ENCODE data around the gene ALPI. TPM values are rescaled to one million over a fixed set of nuclear protein-coding genes. Genes with fewer than 3 reads are reported as not detected.
"Not testable (repeated sequence)": the region's sequence is repeated elsewhere in the genome, so short reads cannot be mapped to it uniquely, and the experiment has no call there.

Gene ALPI
- total RNA-seq, 1 donor from 2014 or later: not detected

GRCh38 chr2:232420073-232420454 is 35.9 kb upstream of the ALPI start:
- no peak for DNase-seq (ENCODE audit: low spot score)
- intact Hi-C loops (cut with DNase I): no loop called here

GRCh38 chr2:232420463-232421188 is 35.3 kb upstream of the ALPI start:
- intact Hi-C loops (cut with DNase I): no loop called here
- peak; percentile 14 for DNase-seq (ENCODE audit: low spot score)

- DNase-seq (ENCODE audit: low spot score): peak; percentile 54
Measured at GRCh38 chr2:232421189-232421785, 34.7 kb upstream of the ALPI start.

GRCh38 chr2:232422051-232422450 is 33.9 kb upstream of the ALPI start:
- DNase-seq (ENCODE audit: low spot score): peak; percentile 35
- intact Hi-C loops (cut with DNase I): no loop called here

More at GRCh38 chr2:232421189-232421785, 34.7 kb upstream of the ALPI start:
- intact Hi-C loops (cut with DNase I): no loop called here

- DNase-seq (ENCODE audit: low spot score); intact Hi-C loops (cut with DNase I): not testable (repeated sequence)
Measured at GRCh38 chr2:232422996-232423395, 33.0 kb upstream of the ALPI start.

GRCh38 chr2:232423407-232423806 is 32.5 kb upstream of the ALPI start:
- DNase-seq (ENCODE audit: low spot score); intact Hi-C loops (cut with DNase I): not testable (repeated sequence)

- intact Hi-C loops (cut with DNase I): no loop called here
- no peak for DNase-seq (ENCODE audit: low spot score)
Measured at GRCh38 chr2:232431705-232432590, 24.0 kb upstream of the ALPI start.

- intact Hi-C loops (cut with DNase I): no loop called here
Measured at GRCh38 chr2:232432598-232433184, 23.3 kb upstream of the ALPI start.

GRCh38 chr2:232433622-232434021 is 22.3 kb upstream of the ALPI start:
- intact Hi-C loops (cut with DNase I); DNase-seq (ENCODE audit: low spot score): not testable (repeated sequence)

More at GRCh38 chr2:232432598-232433184, 23.3 kb upstream of the ALPI start:
- DNase-seq (ENCODE audit: low spot score): no peak

GRCh38 chr2:232434091-232434490 is 21.9 kb upstream of the ALPI start:
- intact Hi-C loops (cut with DNase I): no loop called here
- DNase-seq (ENCODE audit: low spot score): no peak

GRCh38 chr2:232434563-232435374 is 21.2 kb upstream of the ALPI start:
- intact Hi-C loops (cut with DNase I): no loop called here
- DNase-seq (ENCODE audit: low spot score): no peak

- DNase-seq (ENCODE audit: low spot score): no peak
- intact Hi-C loops (cut with DNase I): no loop called here
Measured at GRCh38 chr2:232435375-232435648, 20.6 kb upstream of the ALPI start.

GRCh38 chr2:232435805-232436204 is 20.1 kb upstream of the ALPI start:
- DNase-seq (ENCODE audit: low spot score): peak; percentile 47
- intact Hi-C loops (cut with DNase I): no loop called here

- intact Hi-C loops (cut with DNase I): no loop called here
- DNase-seq (ENCODE audit: low spot score): peak; percentile 29
Measured at GRCh38 chr2:232436381-232437194, 19.4 kb upstream of the ALPI start.

GRCh38 chr2:232437195-232437571 is 18.8 kb upstream of the ALPI start:
- intact Hi-C loops (cut with DNase I): no loop called here
- DNase-seq (ENCODE audit: low spot score): peak; percentile 67

- DNase-seq (ENCODE audit: low spot score): peak; percentile 58
- intact Hi-C loops (cut with DNase I): no loop called here
Measured at GRCh38 chr2:232438091-232438490, 17.9 kb upstream of the ALPI start.

- peak; percentile 64 for DNase-seq (ENCODE audit: low spot score)
- intact Hi-C loops (cut with DNase I): no loop called here
Measured at GRCh38 chr2:232438951-232439757, 16.8 kb upstream of the ALPI start.

GRCh38 chr2:232439758-232440135 is 16.2 kb upstream of the ALPI start:
- intact Hi-C loops (cut with DNase I): loop anchor here (2.0 kb wide), 1 partner anchor 533 kb away; no protein-coding TSS in a partner anchor
- DNase-seq (ENCODE audit: low spot score): peak; percentile 24
